B cell (primary cell): ENCODE data around the gene VWA7. TPM values are rescaled to one million over a fixed set of nuclear protein-coding genes. Genes with fewer than 3 reads are reported as not detected.

Experiments used
- ATAC-seq: fragments of 200-7000 bp; cut with Tn5 transposase; one replicate; pipeline ENCODE4 v1.10.0; 2021; ENCODE audit warnings: low read depth, mild to moderate bottlenecking, moderate number of reproducible peaks, moderate library complexity
- CTCF ChIA-PET: fragments of 350-600 bp; sonication (Branson Sonifier 250); formaldehyde crosslinking; loops from one replicate; lab custom pipeline; 2021; ENCODE audit warnings: antibody characterized with exemption, inconsistent platforms; lab: Charles Lee
- POLR2A ChIA-PET: fragments of 350-600 bp; sonication (Branson Sonifier 250); formaldehyde crosslinking; loops from one replicate; lab custom pipeline; 2021; ENCODE audit warnings: antibody characterized with exemption; lab: Charles Lee
- DNase-seq: peaks from one replicate; pipeline ENCODE4 v3.0.0; 2013
- H2AFZ ChIP-seq: 2 replicates; pipeline ENCODE4 v1.6.1; 2012; ENCODE audit warnings: mild to moderate bottlenecking, low read depth, low read length; ENCODE audit not compliant: insufficient read depth, poor library complexity, severe bottlenecking
- H3K27ac ChIP-seq, 2 donors: 1 replicate in 1 of 2; 2 replicates in 1 of 2; pipeline ENCODE4 v1.5.1; 2012 to 2013; ENCODE audit warnings: low read length in 2 of 2, mild to moderate bottlenecking in 2 of 2, moderate library complexity in 1 of 2
- H3K27me3 ChIP-seq, 4 experiments: fragments of 200-600 bp in 1 of 4; sonication (generic) in 1 of 4; replicated peaks in 1 of 4; 1 replicate in 2 of 4; 2 replicates in 2 of 4; pipeline versions ENCODE4 v1.6.1 to v1.7.0; 2013 to 2016; ENCODE audit warnings: low read length in 3 of 4, mild to moderate bottlenecking in 2 of 4, mixed read lengths in 1 of 4, moderate library complexity in 1 of 4; ENCODE audit not compliant: insufficient read depth in 4 of 4, control insufficient read depth in 3 of 4; ENCODE audit errors: control extremely low read depth in 1 of 4
- H3K36me3 ChIP-seq, 2 experiments: replicated peaks in 1 of 2; 1 replicate in 1 of 2; 2 replicates in 1 of 2; pipeline versions ENCODE4 v1.6.1 to v1.7.1; 2013; ENCODE audit warnings: low read length in 1 of 2; ENCODE audit not compliant: insufficient read depth in 2 of 2, control insufficient read depth in 1 of 2; ENCODE audit errors: control extremely low read depth in 1 of 2, extremely low read depth in 1 of 2
- H3K4me1 ChIP-seq, 2 donors: fragments of 200-600 bp in 1 of 2; sonication (generic) in 1 of 2; 1 replicate in 1 of 2; 2 replicates in 1 of 2; pipeline versions ENCODE4 v1.5.1 to v1.6.1; 2013 to 2017; ENCODE audit warnings: low read length in 2 of 2; ENCODE audit not compliant: control insufficient read depth in 2 of 2, insufficient read depth in 2 of 2
- H3K4me2 ChIP-seq: replicated peaks from 2 replicates; pipeline ENCODE3; 2012; ENCODE audit warnings: mild to moderate bottlenecking, low read depth, low read length; ENCODE audit not compliant: poor library complexity, severe bottlenecking
- H3K4me3 ChIP-seq, 5 experiments: fragments of 200-600 bp in 1 of 5; sonication (generic) in 1 of 5; 1 replicate in 3 of 5; 2 replicates in 2 of 5; pipeline versions ENCODE4 v1.5.1 to v1.7.0; 2011 to 2016; ENCODE audit warnings: low read length in 4 of 5, mild to moderate bottlenecking in 4 of 5, low read depth in 2 of 5, control low read depth in 1 of 5, moderate library complexity in 1 of 5; ENCODE audit not compliant: insufficient read depth in 1 of 5; ENCODE audit errors: control extremely low read depth in 1 of 5, extremely low read depth in 1 of 5
- H3K79me2 ChIP-seq: fragments of 200-600 bp; sonication (generic); one replicate; pipeline ENCODE4 v1.6.0; 2016; ENCODE audit warnings: low read length; ENCODE audit not compliant: control insufficient read depth, insufficient read depth
- H3K9ac ChIP-seq: fragments of 200-600 bp; sonication (generic); 2 replicates; pipeline ENCODE4 v1.6.1; 2017; ENCODE audit warnings: mild to moderate bottlenecking, low read length, moderate library complexity
- H3K9me3 ChIP-seq, 3 donors: one replicate each; pipeline versions ENCODE4 v1.6.1 to v1.7.1; 2013; ENCODE audit warnings: low read length in 2 of 3; ENCODE audit not compliant: control insufficient read depth in 2 of 3, insufficient read depth in 1 of 3; ENCODE audit errors: control extremely low read depth in 1 of 3
- H4K20me1 ChIP-seq: 2 replicates; pipeline ENCODE4 v1.6.0; 2012; ENCODE audit warnings: mild to moderate bottlenecking, low read length; ENCODE audit not compliant: insufficient read depth, control insufficient read depth, poor library complexity, severe bottlenecking
- H3K27ac Mint-ChIP-seq: one replicate; pipeline ENCODE4 v1.8.0; 2021; ENCODE audit warnings: mixed read lengths
- H3K27me3 Mint-ChIP-seq: one replicate; pipeline ENCODE4 v1.8.0; 2021; ENCODE audit warnings: mixed read lengths
- H3K4me1 Mint-ChIP-seq: one replicate; pipeline ENCODE4 v1.8.0; 2021; ENCODE audit warnings: mixed read lengths
- H3K4me3 Mint-ChIP-seq: one replicate; pipeline ENCODE4 v1.8.0; 2021; ENCODE audit warnings: mixed read lengths
- H3K9me3 Mint-ChIP-seq: one replicate; pipeline ENCODE4 v1.8.0; 2022; ENCODE audit warnings: mixed read lengths; ENCODE audit not compliant: insufficient read depth
- EZH2 ChIP-seq: IDR thresholded peaks from 2 replicates; pipeline ENCODE4 v1.6.1; 2012; ENCODE audit warnings: borderline replicate concordance, low read depth, mild to moderate bottlenecking, moderate library complexity, low read length; ENCODE audit not compliant: insufficient read depth, poor library complexity, severe bottlenecking
- WGBS: methylation state at CpG from one replicate; pipeline ENCODE4 v1.1.5; 2013; ENCODE audit warnings: missing lambda C conversion rate; ENCODE audit not compliant: insufficient coverage; 5-methylcytosine and 5-hydroxymethylcytosine counted together
- intact Hi-C: fragments of 100-400 bp; cut with micrococcal nuclease; formaldehyde crosslinking; loops from one replicate; pipeline ENCODE4 v1.10.0; 2022
- polyA minus RNA-seq: library from RNA; depleted of rRNA, polyadenylated mRNA; stranded (reverse); fragments of >200 nt; gene quantifications from 2 replicates; pipeline ENCODE4 v1.2.3, GENCODE V29; 2012
- polyA plus RNA-seq: library from polyadenylated mRNA; depleted of rRNA; stranded (reverse); fragments of >200 nt; gene quantifications from 2 replicates; pipeline ENCODE4 v1.2.3, GENCODE V29; 2012
- total RNA-seq, 2 donors: library from RNA; stranded (reverse); fragments of 120-200 nt in 1 of 2; gene quantifications; 1 replicate in 1 of 2; 2 replicates in 1 of 2; pipeline versions ENCODE4 v1.2.3 to v1.2.4, GENCODE V29; 2013 to 2022
- TF ChIP-seq, protein P1 (sequence below): fragments of 200-600 bp; IDR thresholded peaks from one replicate; pipeline ENCODE4 v1.8.0; 2022; ENCODE audit warnings: antibody characterized with exemption, mild to moderate bottlenecking

VWA7 gene, protein sequence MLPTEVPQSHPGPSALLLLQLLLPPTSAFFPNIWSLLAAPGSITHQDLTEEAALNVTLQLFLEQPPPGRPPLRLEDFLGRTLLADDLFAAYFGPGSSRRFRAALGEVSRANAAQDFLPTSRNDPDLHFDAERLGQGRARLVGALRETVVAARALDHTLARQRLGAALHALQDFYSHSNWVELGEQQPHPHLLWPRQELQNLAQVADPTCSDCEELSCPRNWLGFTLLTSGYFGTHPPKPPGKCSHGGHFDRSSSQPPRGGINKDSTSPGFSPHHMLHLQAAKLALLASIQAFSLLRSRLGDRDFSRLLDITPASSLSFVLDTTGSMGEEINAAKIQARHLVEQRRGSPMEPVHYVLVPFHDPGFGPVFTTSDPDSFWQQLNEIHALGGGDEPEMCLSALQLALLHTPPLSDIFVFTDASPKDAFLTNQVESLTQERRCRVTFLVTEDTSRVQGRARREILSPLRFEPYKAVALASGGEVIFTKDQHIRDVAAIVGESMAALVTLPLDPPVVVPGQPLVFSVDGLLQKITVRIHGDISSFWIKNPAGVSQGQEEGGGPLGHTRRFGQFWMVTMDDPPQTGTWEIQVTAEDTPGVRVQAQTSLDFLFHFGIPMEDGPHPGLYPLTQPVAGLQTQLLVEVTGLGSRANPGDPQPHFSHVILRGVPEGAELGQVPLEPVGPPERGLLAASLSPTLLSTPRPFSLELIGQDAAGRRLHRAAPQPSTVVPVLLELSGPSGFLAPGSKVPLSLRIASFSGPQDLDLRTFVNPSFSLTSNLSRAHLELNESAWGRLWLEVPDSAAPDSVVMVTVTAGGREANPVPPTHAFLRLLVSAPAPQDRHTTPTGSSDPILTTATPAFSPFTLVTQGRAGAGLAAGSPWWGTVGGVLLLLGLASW
- total RNA-seq (5.2 and 5.6 TPM in 2 replicates), polyA plus RNA-seq (3.2 and 6.0 TPM in 2 replicates), polyA minus RNA-seq (2.4 and 6.8 TPM in 2 replicates)
- 2.4 TPM for total RNA-seq (2013)

DNA sequence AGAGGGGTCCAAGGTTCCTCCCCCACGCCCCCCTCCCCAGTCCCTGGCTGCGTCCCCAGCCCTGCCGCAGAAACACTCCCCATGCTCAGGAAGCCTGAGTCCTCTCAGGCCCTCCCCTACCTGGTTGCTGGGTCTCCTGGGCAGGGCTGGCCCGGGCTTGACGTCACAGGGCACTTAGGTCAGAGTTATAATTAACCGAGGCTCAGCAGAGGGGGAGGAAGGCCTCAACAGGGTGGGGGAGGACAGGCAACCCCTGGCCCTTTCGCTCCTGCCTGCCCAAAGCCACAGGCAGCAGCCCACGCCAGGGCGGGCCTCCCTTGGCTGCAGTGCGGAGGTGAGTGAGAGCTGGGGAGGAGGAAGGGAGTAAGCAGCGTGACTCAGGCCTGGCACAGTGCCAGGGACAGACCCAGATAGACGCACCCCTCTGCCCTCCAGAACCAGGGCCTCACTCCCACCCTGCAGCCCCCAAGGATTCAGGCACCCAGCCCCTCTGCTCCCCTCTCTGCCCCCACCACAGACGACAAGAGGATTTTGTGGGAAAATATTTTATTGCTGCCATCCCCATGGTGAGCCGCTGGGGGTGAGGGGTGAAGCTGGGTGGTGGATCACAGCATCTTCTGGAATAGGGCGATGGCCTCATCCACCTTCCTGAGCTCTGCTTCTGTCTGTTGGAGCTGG is at the start of gene VWA7:
Gene VWA7, minus strand, starts transcription at position 340 of the 678 bp plus-strand sequence. CDS start 549 bp downstream, outside the sequence.
- Mint-ChIP-seq H3K4me3 (peak within 1 kb of the TSS; percentile 64), H3K27me3 (no peaks in the 10 kb centered on the region), H3K4me1 (peaks cover 23% of the 10 kb centered on the region), H3K27ac (peak within 1 kb of the TSS; percentile 90), H3K9me3 (no peaks in the 10 kb centered on the region)
- Histone ChIP-seq H3K27ac (peak within 1 kb of the TSS; percentile 66 to 67), H4K20me1 (no peaks in the 10 kb centered on the region), H3K4me1 (peaks cover 15 to 28% of the 10 kb centered on the region in 2 donors), H3K4me3 (peak within 1 kb of the TSS in 2 of 5 experiments; percentile 5 to 21), H3K4me2 (peak within 1 kb of the TSS; percentile 72), H3K9me3 (no peaks in the 10 kb centered on the region), H3K9ac (peak within 1 kb of the TSS; percentile 43), H3K36me3 (peaks cover 0 to 42% of the 10 kb centered on the region in 2 experiments), H3K27me3 (no peaks in the 10 kb centered on the region), H2AFZ (peak within 1 kb of the TSS; percentile 65), H3K79me2 (no peaks in the 10 kb centered on the region)
- DNase-seq = peak; percentile 85
- ChIA-PET POLR2A (interaction anchor here (0.6 kb wide), 2 partner anchors 31 to 37 kb away, joined by 3 to 5 read pairs; no protein-coding TSS in a partner anchor), CTCF (interaction anchor here (0.9 to 1.6 kb wide), 3 partner anchors 14 to 36 kb away, joined by 4 read pairs; partner anchors contain the start of gene VARS1)
- TF ChIP-seq, protein P1, sequence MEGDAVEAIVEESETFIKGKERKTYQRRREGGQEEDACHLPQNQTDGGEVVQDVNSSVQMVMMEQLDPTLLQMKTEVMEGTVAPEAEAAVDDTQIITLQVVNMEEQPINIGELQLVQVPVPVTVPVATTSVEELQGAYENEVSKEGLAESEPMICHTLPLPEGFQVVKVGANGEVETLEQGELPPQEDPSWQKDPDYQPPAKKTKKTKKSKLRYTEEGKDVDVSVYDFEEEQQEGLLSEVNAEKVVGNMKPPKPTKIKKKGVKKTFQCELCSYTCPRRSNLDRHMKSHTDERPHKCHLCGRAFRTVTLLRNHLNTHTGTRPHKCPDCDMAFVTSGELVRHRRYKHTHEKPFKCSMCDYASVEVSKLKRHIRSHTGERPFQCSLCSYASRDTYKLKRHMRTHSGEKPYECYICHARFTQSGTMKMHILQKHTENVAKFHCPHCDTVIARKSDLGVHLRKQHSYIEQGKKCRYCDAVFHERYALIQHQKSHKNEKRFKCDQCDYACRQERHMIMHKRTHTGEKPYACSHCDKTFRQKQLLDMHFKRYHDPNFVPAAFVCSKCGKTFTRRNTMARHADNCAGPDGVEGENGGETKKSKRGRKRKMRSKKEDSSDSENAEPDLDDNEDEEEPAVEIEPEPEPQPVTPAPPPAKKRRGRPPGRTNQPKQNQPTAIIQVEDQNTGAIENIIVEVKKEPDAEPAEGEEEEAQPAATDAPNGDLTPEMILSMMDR = no peak
- TF ChIP-seq EZH2 = no peak
- peak; percentile 88 for ATAC-seq
- intact Hi-C loops = loop anchor here (2.0 kb wide), 2 partner anchors 18 to 38 kb away; partner anchors contain the start of gene VARS1
- WGBS = 6% methylated on average over 5 of the region's 15 CpGs
